LHCN-M2 (cell line): ENCODE measurements around the gene TMEM222. TPM values are rescaled to one million over a fixed set of nuclear protein-coding genes. Genes with fewer than 3 reads are reported as not detected.

ENCODE experiments used
- DNase-seq: peaks from one replicate; pipeline ENCODE4 v3.0.0-alpha.2; 2012; ENCODE audit warnings: low read depth
- total RNA-seq: library from RNA; depleted of rRNA; stranded (reverse); fragments of >200 nt; gene quantifications from 2 replicates; pipeline ENCODE4 v1.2.3, GENCODE V29; 2014

The TMEM222 gene
- total RNA-seq, 1 experiment from 2014 or later, result 52.2 TPM

DNA sequence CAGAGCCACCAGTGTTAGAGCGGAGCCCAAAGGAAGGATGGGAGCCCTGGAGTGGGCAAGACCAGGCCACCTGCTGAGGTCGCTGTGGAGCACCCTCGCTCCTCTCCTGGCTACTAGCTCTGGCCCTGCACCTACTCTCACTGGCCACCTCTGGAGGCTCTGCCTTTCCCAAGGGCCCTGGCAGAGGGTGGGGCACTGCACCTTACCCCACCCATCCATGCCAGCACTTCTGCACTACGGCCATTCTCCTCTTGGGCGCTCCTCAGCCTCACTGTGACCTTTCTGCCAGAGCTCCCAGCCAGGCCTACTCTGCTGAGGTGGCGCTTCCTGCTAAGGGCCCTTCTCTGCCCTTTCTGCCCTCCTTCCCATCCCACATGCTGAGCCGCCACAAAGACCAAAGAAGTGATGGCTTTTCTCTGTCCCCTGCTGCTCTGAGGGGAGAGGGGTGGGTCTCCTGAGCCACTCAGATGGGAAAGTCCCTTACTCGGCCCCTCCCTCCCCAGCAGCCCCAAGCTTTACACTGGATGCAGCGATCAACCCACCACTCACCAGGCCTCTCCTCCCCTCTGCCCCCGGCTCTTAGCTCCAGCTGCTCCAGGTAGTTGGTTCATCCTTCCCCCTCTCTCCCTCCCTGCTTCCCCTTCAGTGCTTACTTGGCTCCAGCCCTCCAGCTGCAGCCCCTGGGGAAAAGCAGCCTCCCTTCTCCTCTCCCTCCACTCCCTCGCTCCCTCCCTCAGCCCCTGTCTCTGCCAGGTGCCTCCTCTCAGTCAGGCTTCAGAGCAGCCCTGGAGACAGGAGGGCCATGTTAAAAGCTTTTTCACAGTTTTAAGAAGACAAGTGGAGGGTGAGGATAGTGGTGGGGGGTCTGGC, 14.8 kb upstream of the TMEM222 start:
- no peak for DNase-seq

- DNase-seq, result no peak
These were observed 13.9 kb upstream of the TMEM222 start for GRCh38 chr1:27307874-27308598.

- no peak for DNase-seq
These were observed 7.8 kb upstream of the TMEM222 start for GRCh38 chr1:27314169-27314568.

DNA sequence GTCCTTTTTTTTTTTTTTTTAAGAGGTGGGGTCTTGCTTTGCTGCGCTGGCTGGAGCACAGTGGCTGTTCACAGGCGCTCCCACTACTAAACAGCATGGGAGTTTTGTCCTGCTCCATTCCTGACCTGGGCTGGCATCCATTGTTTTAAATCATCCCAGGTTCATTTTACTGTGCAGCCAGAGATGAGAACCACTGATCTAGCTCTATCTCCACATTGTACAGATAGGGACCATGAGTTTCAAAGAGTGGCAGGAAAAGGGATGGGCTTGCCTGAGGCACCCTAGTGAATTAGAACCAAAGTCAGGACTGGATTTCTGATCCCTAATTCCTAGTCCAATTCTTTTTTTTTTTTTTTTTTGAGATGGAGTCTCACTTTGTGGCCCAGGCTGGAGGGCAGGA, 7.2 kb upstream of the TMEM222 start:
- no peak for DNase-seq

DNA sequence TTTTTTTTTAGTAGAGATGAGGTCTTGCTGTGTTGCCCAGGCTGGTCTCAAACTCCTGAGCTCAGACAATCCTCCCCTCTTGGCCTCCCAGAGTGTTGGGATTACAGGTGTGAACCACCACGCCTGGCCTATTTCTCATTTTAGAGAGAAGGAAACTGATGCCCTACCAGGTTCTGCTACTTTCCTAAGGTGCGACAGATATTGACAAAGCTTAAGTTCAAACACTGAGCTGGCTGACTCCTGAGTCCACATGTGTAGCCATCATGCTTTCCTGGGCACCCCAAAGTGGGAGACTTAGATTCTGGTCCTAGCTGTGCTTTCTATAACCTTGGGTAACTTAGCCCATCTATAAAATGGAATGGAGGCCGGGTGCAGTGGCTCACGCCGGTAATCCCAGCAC, 5.1 kb upstream of the TMEM222 start:
- DNase-seq, result no peak

GRCh38 chr1:27318136-27318535, 3.8 kb upstream of the TMEM222 start:
- DNase-seq, result no peak

DNA sequence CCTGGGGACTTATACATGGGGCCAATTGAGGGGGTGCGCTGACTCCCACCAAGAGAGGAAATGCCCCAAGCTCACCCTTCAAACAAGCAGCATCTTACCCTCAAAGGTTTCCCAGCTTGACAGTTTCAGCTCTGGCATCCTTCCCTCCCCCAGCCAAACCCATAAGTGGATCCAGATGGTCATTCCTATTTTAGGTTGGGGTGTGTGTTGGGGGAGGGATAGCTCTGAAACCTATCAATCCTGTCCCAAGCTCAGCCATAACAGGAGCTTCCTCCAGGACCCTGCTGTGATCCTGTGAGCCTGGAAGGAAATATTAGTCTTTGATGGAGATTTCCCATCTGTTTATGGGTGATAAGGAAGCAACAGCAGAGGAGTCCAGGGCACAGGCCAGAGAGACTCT, 3.4 kb upstream of the TMEM222 start:
- no peak for DNase-seq

GRCh38 chr1:27322569-27323240, 742 bp downstream of the TMEM222 start:
- no peak for DNase-seq

DNA sequence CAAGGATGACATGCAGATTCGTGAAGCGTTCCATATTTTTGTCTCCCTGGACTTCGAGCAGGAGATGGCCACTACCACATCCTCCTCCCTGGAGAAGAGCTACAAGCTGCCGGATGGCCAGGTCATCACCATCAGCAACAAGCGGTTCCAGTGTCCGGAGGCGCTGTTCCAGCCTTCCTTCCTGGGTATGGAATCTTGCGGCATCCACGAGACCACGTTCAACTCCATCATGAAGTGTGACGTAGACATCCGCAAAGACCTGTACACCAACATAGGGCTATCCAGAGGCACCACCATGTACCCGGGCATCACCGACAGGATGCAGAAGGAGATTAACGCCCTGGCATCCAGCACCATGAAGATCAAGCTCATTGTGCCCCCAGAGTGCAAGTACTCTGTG, 3.3 kb downstream of the TMEM222 start:
- DNase-seq, result no peak

- no peak for DNase-seq
These were observed 6.0 kb downstream of the TMEM222 start for GRCh38 chr1:27327964-27328363.

DNA sequence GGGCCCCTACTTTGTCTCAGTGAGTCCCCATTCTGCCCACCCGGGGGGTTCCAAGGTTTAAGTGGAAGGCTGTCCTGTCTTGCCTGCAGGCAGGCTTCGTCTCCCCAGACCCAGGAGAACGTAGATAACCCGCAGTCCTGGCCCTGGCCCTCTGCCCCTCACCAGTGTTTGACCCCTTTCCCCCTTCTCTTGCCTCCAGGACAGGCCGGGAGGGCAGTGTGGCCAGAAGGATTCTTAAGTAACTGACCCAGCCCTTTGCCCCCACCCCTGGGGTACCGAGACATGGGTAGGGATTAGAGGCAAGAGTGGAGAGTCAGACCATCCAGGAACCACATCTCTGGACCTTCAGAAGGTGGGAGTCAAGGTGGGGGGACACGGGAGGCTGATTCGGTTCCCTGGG, 8.8 kb downstream of the TMEM222 start:
- DNase-seq, result no peak

DNA sequence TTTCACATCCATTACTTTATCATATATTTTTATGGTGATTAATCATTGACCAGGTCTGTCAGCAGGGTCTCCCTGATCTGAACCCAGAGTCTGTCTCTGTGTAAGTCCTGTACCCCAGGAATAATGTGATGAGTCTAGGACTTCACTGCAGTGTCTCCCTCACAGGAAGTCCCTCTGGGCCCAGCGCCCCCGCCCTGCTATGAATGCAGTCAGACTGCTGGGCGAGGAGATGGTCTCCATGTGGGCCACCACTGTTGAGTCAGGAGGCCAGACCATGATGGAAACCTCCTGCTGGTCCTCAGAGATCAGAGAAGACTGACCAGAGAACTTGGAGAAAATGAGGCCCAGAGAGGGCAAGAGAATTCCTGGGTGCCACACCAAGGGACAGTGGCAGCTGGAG, 9.5 kb downstream of the TMEM222 start:
- no peak for DNase-seq

GRCh38 chr1:27331922-27332321, 10.0 kb downstream of the TMEM222 start:
- no peak for DNase-seq

DNA sequence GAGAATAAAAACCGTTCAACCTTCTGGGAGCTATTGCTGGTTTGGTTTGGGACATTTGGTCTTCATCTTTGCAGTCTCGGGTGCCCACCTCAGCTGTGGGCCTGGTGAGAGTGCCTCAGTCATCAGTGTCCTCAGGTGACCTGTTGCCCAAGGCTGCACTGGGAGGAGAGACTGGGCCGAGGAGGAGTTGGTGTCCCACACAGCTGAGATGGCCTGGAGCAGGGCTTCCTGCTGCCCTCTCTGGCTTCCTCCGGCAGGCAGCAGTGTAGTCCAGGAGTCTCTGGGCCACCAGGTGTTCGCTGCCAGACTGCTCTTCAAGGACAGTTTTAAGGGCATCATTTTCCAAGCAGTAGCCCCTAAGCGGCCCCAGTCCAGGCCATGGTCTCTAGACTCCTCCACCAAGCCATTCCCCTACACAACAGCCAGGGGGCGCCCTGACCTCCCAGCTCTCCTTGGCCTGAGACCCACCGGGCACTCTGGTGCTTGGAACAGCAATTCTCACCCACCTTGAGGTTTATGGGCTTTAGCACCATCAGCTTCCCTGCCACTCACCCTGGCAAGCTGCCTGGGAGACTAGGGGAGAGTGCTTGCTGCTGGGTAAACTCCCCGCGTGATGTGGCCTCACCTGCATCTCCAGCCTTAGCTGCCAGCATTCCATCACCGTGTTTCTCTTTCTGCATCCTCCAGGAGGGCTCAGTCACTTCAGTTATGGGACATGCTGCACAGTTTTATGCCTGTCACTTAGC, 10.7 kb downstream of the TMEM222 start:
- DNase-seq, result peak; percentile 34

GRCh38 chr1:27333717-27334279, 11.8 kb downstream of the TMEM222 start:
- DNase-seq, result no peak

DNA sequence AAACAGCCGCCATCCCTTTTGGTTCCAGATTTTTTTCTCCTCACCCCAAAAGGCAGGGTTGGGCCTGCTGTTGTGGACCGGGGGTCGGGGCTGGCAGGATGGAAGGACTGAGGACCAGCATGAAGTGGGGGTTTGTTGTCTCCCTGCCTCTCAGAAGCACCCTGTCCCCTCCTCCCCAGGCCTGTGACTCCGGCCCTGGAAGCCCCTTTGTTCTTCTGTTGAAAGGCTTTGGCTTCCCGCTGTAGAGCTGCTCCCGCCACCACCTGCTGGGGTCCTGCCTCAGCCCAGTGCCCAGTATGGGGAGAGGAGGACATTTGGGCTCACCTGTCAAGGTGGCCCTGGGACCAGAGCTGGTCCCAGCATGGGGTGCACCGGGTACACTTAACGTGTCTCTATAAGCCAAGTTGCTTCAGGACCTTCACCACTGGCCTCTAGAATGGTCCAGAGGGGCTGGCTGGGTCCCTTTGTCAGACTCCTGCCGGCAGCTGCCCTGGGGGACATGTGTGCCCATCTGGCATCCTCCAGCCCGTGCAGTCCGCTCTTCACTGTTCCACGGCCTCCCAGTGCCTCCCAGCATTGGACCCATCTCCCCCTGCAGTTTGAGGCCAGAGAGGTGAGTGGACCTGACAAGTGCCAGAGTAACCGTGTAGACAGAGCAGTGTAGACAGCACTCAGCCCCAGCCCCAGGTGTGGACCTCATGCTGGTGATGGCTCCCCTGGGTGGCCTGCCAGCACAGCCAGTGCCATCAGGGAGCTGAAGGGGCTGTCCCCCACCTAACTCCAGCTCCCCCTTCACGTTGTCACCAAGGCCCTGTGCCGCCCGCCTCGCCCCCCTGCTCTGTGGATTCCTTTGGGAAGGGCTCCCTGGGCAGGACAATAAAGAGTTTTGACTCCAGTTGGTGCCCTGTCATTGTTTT, 13.8 kb downstream of the TMEM222 start:
- DNase-seq, result no peak

DNA sequence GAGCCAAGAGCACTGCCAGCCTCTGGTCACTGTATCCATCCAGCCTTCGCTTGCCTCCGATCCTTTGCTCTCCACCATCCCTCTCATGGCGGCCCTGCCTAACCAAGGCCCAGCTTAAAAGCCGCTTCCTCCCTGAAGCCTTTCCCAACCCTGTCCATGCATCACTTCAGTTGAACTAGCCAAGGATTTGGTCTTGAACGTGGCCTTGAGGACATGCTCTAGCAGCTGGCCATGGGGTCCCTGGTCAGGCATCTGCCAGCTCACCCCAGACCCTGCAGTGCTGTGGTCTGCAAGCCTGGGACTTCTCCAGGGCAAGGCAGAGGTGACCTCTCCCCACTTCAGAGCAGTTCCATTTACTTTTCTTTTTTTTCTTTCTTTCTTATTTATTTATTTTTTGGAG, 14.8 kb downstream of the TMEM222 start:
- DNase-seq, result no peak

GRCh38 chr1:27338751-27339150, 16.8 kb downstream of the TMEM222 start:
- no peak for DNase-seq

DNA sequence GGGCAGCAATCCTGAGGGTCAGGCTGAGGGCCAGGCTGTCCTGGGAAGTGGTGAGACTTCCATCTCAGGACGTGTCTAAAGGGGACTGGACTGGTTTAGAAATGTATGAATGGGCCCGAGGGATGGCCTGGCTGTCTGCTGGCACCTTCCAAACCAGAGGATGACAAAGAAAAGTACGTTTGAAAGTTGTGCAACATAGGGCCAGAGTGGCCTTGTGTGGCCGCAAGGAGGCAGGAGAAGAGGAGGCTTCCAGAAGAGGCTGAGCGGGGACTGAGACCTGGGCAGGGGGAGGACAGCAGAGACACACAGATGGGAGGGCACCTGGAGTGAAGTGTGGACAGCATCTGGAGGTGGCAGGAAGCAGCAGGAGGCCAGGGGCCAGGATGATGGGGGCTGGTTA, 17.2 kb downstream of the TMEM222 start:
- no peak for DNase-seq

DNA sequence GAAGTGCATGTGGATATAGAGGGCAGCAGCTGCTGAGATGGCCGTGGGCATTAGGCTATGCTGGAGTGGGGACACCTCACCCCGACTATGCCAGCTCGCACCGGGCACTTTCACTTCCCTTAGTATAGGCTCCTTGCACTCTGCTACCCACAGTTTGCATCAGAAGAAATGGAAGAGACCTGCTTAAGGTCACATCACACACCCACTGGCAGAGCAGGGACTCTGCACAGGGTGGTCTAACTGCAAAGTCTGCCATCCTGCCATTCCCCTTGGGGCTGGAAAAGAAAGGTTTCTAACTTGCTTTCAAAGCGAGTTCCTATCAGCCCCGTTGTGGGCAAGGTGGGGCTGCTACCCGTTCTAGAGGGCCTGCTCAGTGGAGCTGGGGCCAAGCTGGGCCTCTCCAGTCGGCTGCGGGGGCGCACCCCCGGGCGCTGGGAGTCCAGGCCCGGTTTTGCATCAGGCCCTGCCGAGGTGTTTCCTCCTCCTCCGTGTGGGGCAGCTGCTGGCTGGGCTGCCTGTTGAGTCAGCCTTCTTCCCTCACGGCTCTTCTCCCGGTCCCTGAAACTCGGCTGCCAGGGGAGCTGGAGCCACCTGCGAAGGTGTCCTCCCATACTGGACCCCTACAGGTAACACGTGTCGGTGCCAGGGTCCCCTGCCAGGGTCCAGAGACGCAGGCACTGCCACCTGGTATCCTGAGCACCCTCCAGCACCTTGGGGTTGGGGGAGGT, 19.7 kb downstream of the TMEM222 start, which contains the start of gene SYTL1:
Gene SYTL1 (plus strand): TSS at position 498 of the 728 bp plus-strand sequence. CDS start 3,313 bp downstream, outside the sequence.
- peak; percentile 56 for DNase-seq
